ENCODE data around the gene DSG1. TPM values are rescaled to one million over a fixed set of nuclear protein-coding genes. Genes with fewer than 3 reads are reported as not detected.
"Not testable (repeated sequence)": the region's sequence is repeated elsewhere in the genome, so short reads cannot be mapped to it uniquely, and the experiment has no call there.

The DSG1 gene
- polyA plus RNA-seq (2012; ENCODE audit: missing spikeins), result 0.08 TPM

- TF ChIP-seq POLR2A (IDR thresholded peaks at IDR 0.05; ENCODE audit: low read depth, low read length), result no peak
- no peak for TF ChIP-seq POLR2AphosphoS5 (IDR thresholded peaks at IDR 0.05; ENCODE audit: low read depth, low read length)
- TF ChIP-seq TAF1 (IDR thresholded peaks at IDR 0.05; ENCODE audit: borderline replicate concordance, low read depth, low read length), result no peak
- FAIRE-seq, result peak; percentile 17
- DNase-seq (ENCODE audit: insufficient read length), result no peak
Measured at GRCh38 chr18:31317860-31318259, at the start of gene DSG1. Gene DSG1 (plus strand): TSS chr18:31318160. CDS start chr18:31318301, 141 bp downstream.

DNA sequence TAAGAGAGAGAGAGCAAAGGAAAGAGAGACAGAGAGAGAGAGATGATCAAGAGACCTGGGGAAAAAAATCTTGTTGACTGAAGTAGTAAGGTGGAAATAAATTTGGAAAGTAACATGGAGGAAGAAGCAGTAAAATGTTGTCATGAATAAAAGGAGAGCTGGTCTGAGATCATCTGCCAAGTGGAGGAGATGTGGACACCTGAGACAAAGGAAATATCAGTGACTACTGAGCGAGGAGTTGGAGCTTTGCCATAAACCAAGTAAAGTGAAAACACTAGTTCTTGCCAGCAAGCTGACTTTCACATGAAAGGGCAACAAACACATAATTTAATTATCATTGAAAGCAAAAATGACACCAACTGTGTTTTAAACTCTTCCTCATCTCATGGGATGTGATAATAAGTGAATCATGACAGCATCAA is 49.0 kb upstream of the DSG1 start:
- DNase-seq (ENCODE audit: insufficient read length) (no peak), FAIRE-seq (peak; percentile 88)
- TF ChIP-seq TAF1 (IDR thresholded peaks at IDR 0.05; ENCODE audit: borderline replicate concordance, low read depth, low read length) (no peak), POLR2AphosphoS5 (IDR thresholded peaks at IDR 0.05; ENCODE audit: low read depth, low read length) (no peak), POLR2A (IDR thresholded peaks at IDR 0.05; ENCODE audit: low read depth, low read length) (no peak)

GRCh38 chr18:31269566-31269965 is 48.4 kb upstream of the DSG1 start:
- no peak for TF ChIP-seq POLR2A (IDR thresholded peaks at IDR 0.05; ENCODE audit: low read depth, low read length)
- TF ChIP-seq TAF1 (IDR thresholded peaks at IDR 0.05; ENCODE audit: borderline replicate concordance, low read depth, low read length), result no peak
- no peak for TF ChIP-seq POLR2AphosphoS5 (IDR thresholded peaks at IDR 0.05; ENCODE audit: low read depth, low read length)
- FAIRE-seq, result no peak
- DNase-seq (ENCODE audit: insufficient read length), result no peak

DNA sequence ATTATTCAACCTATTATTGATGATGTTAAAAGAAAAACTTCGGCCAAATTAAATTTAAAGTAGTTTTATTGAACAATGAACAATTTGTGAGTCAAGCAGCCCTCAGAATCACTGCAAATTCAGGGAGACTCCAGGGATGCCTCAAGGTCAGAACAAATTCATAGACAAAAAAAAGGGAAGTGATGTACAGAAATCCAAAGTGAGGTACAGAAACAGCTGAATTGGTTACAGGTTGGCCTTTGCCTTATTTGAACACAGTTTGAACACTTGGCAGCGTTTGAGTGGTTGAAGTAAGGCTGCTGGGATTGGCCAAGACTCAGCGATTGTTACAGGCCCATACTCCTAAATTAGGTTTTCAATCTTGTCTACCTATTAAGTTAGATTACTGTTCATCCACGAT is 47.4 kb upstream of the DSG1 start:
- DNase-seq (ENCODE audit: insufficient read length) (no peak), FAIRE-seq (no peak)
- TF ChIP-seq POLR2A (IDR thresholded peaks at IDR 0.05; ENCODE audit: low read depth, low read length) (no peak), TAF1 (IDR thresholded peaks at IDR 0.05; ENCODE audit: borderline replicate concordance, low read depth, low read length) (no peak), POLR2AphosphoS5 (IDR thresholded peaks at IDR 0.05; ENCODE audit: low read depth, low read length) (no peak)

GRCh38 chr18:31273812-31274527 is 44.0 kb upstream of the DSG1 start:
- DNase-seq (ENCODE audit: insufficient read length) (no peak), FAIRE-seq (no peak)
- TF ChIP-seq POLR2A (IDR thresholded peaks at IDR 0.05; ENCODE audit: low read depth, low read length) (no peak), POLR2AphosphoS5 (IDR thresholded peaks at IDR 0.05; ENCODE audit: low read depth, low read length) (no peak), TAF1 (IDR thresholded peaks at IDR 0.05; ENCODE audit: borderline replicate concordance, low read depth, low read length) (no peak)

- DNase-seq (ENCODE audit: insufficient read length), result no peak
- FAIRE-seq, result no peak
- TF ChIP-seq POLR2A (IDR thresholded peaks at IDR 0.05; ENCODE audit: low read depth, low read length) (no peak), TAF1 (IDR thresholded peaks at IDR 0.05; ENCODE audit: borderline replicate concordance, low read depth, low read length) (no peak), POLR2AphosphoS5 (IDR thresholded peaks at IDR 0.05; ENCODE audit: low read depth, low read length) (no peak)
Measured at GRCh38 chr18:31274931-31275330, 43.0 kb upstream of the DSG1 start.

DNA sequence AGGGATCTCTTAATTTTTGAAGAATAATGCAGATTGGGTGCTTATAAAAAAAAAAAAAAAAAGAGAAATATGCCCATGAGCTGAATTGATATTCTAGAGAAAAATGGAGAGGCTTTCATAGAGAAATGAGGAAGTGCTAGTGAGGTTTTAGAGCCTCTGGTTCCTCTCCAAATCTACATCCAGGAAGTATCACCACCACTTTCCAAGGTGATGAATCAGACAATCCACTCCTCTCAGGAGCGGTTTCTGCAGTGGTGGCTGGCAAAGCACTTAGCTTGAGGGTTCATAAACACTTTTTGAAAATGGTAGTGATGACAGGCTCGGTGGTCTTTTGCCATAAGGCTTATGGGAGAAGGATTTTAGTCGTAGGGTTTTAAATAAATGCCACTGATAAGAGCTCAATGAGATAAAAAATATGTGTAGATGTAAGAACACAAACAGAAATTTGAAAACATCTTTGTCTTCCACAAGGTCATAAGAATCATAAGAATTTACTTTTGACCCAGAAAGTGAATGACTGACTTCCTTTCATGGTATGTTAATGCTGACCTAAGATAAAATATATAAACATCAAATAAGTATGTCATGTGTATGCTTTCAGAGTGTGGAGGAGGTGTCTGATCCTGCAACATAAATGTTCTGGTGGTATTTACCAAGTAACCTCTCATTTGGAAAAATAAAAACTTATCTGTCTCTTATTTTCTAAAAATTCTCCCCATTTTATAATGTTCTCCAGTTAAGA is 42.1 kb upstream of the DSG1 start:
- DNase-seq (ENCODE audit: insufficient read length) (no peak), FAIRE-seq (no peak)
- TF ChIP-seq TAF1 (IDR thresholded peaks at IDR 0.05; ENCODE audit: borderline replicate concordance, low read depth, low read length) (no peak), POLR2AphosphoS5 (IDR thresholded peaks at IDR 0.05; ENCODE audit: low read depth, low read length) (no peak), POLR2A (IDR thresholded peaks at IDR 0.05; ENCODE audit: low read depth, low read length) (no peak)

DNA sequence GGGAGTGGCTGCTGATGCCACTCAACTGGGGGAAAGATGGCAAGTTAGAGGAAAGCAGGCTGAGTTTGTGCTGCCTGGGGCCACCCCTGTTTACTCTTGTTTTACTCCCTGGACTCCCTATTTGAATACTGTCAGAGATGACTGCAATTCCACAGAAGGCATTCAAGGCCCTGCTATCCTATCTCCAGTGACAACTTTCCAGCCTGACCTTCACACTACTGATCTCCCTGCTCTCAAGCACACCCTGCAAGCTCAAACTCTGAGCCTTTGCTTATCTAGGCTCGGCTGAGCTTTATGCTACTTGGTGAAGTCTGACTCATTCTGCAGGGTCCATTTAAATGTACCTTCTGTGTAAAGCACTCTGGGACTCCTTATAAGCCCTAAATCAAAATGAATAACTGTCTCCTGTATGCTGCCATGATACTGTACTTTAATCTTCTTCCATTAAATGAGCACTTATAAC is 39.3 kb upstream of the DSG1 start:
- FAIRE-seq (no peak), DNase-seq (ENCODE audit: insufficient read length) (no peak)
- TF ChIP-seq POLR2AphosphoS5 (IDR thresholded peaks at IDR 0.05; ENCODE audit: low read depth, low read length) (no peak), POLR2A (IDR thresholded peaks at IDR 0.05; ENCODE audit: low read depth, low read length) (no peak), TAF1 (IDR thresholded peaks at IDR 0.05; ENCODE audit: borderline replicate concordance, low read depth, low read length) (no peak)

DNA sequence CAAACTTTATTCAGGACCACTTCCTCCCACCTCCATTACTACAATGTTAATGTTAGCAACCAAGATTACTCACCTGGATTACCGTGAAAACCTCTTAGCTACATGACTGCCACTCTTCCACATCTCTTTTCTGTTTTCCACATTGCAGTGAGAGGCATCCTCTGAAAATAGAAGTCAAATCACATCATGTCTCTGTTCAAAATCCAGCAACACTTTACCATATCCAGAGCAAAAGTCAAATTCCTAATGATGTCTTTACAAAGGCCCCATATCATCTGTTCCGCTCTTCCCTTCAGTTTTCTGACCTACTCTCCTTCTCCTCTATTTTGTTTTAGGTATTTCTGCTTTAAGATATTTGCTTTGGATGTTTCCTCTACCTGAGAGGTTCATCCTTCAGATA is 37.5 kb upstream of the DSG1 start:
- peak; percentile 30 for FAIRE-seq
- TF ChIP-seq TAF1 (IDR thresholded peaks at IDR 0.05; ENCODE audit: borderline replicate concordance, low read depth, low read length), result no peak
- no peak for TF ChIP-seq POLR2A (IDR thresholded peaks at IDR 0.05; ENCODE audit: low read depth, low read length)
- TF ChIP-seq POLR2AphosphoS5 (IDR thresholded peaks at IDR 0.05; ENCODE audit: low read depth, low read length), result no peak
- DNase-seq (ENCODE audit: insufficient read length), result no peak

- DNase-seq (ENCODE audit: insufficient read length), result no peak
- FAIRE-seq, result no peak
- TF ChIP-seq POLR2A (IDR thresholded peaks at IDR 0.05; ENCODE audit: low read depth, low read length) (no peak), TAF1 (IDR thresholded peaks at IDR 0.05; ENCODE audit: borderline replicate concordance, low read depth, low read length) (no peak), POLR2AphosphoS5 (IDR thresholded peaks at IDR 0.05; ENCODE audit: low read depth, low read length) (no peak)
Measured at GRCh38 chr18:31281437-31281836, 36.5 kb upstream of the DSG1 start.

DNA sequence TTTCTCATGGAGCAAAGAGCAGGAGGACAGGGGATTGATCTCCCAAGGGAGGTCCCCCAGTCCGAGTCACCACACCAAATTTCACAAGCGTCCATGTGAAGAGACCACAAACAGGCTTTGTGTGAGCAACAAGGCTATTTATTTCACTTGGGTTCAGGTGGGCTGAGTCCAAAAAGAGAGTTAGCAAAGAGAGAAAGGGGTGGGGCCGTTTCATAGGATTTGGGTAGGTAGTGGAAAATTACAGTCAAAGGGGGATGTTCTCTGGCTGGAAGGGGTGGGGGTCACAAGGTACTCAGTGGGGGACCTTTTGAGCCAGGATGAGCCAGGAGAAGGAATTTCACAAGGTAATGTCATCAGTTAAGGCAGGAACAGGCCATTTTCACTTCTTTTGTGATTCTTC is 28.5 kb upstream of the DSG1 start:
- DNase-seq (ENCODE audit: insufficient read length); FAIRE-seq: not testable (repeated sequence)

DNA sequence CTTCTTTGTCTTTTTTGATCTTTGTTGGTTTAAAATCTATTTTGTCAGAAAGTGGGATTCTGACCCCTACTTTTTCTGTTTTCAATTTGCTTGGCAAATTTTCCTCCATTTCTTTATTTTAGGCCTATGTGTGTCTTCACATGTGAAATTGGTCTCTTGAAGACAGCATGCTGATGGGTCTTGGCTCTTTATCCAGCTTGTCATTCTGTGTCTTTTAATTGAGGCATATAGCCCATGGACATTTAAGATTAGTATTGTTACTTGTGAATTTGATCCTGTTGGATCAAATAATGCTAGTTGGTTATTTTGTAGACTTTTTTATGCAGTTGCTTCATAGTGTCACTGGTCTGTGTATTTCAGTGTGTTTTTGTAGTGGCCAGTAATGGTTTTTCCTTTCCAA is 26.3 kb upstream of the DSG1 start:
- no peak for FAIRE-seq
- DNase-seq (ENCODE audit: insufficient read length), result no peak
- TF ChIP-seq POLR2A (IDR thresholded peaks at IDR 0.05; ENCODE audit: low read depth, low read length) (no peak), POLR2AphosphoS5 (IDR thresholded peaks at IDR 0.05; ENCODE audit: low read depth, low read length) (no peak), TAF1 (IDR thresholded peaks at IDR 0.05; ENCODE audit: borderline replicate concordance, low read depth, low read length) (no peak)
